ENCODE results near the gene TMEM225B. TPM values are rescaled to one million over a fixed set of nuclear protein-coding genes. Genes with fewer than 3 reads are reported as not detected.

TMEM225B gene
- total RNA-seq, 4 donors from 2014 or later, result 0.29 to 2.2 (median 0.66) TPM

DNA sequence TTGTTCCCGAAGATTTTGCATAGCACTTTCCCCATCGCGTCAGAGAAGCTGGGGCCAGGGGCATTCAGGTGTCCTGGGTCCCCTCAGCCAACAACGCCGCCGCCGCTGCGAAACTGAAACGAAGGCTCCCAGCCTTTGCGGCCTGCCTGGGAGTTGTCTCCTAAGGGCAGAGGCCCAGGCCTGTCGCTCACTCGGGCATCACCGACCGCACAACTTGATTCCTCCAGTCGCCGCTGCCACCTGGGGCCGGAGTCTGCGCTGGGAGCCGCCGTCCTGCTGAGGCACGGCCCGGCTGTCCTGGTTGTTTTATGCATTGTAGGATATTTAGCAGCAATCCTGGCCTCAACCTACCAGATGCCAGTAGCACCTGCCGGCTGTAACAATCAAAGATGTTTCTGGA, 40.7 kb downstream of the TMEM225B start:
- TF ChIP-seq, protein P1, sequence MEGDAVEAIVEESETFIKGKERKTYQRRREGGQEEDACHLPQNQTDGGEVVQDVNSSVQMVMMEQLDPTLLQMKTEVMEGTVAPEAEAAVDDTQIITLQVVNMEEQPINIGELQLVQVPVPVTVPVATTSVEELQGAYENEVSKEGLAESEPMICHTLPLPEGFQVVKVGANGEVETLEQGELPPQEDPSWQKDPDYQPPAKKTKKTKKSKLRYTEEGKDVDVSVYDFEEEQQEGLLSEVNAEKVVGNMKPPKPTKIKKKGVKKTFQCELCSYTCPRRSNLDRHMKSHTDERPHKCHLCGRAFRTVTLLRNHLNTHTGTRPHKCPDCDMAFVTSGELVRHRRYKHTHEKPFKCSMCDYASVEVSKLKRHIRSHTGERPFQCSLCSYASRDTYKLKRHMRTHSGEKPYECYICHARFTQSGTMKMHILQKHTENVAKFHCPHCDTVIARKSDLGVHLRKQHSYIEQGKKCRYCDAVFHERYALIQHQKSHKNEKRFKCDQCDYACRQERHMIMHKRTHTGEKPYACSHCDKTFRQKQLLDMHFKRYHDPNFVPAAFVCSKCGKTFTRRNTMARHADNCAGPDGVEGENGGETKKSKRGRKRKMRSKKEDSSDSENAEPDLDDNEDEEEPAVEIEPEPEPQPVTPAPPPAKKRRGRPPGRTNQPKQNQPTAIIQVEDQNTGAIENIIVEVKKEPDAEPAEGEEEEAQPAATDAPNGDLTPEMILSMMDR (IDR thresholded peaks at IDR 0.05), result no peak
- no peak for TF ChIP-seq POLR2A (IDR thresholded peaks at IDR 0.05)
- intact Hi-C loops (cut with DNase I; ENCODE audit: low total_unique reads), result no loop called here
- Histone ChIP-seq H3K4me3 (no peak overlapping the region), H3K9me3 (no peaks in the 10 kb centered on the region), H3K27ac (no peak overlapping the region), H3K4me1 (no peaks in the 10 kb centered on the region), H3K27me3 (no peaks in the 10 kb centered on the region), H3K36me3 (no peaks in the 10 kb centered on the region)
- DNase-seq, result no peak

- TF ChIP-seq, protein P1 (IDR thresholded peaks at IDR 0.05), result no peak
- TF ChIP-seq POLR2A (IDR thresholded peaks at IDR 0.05), result no peak
- no peaks in the 10 kb centered on the region for H3K36me3 ChIP-seq
- intact Hi-C loops (cut with DNase I; ENCODE audit: low total_unique reads), result no loop called here
- H3K27me3 ChIP-seq, result no peaks in the 10 kb centered on the region
- H3K4me1 ChIP-seq, result no peaks in the 10 kb centered on the region
- no peak for DNase-seq
- H3K9me3 ChIP-seq, result no peaks in the 10 kb centered on the region
- H3K4me3 ChIP-seq, result no peak overlapping the region
- H3K27ac ChIP-seq, result no peak overlapping the region
Observed at GRCh38 chr7:99639267-99639666, 41.2 kb downstream of the TMEM225B start.

GRCh38 chr7:99642027-99642426, 44.0 kb downstream of the TMEM225B start:
- TF ChIP-seq, protein P1 (IDR thresholded peaks at IDR 0.05), result no peak
- TF ChIP-seq POLR2A (IDR thresholded peaks at IDR 0.05), result no peak
- Histone ChIP-seq H3K4me3 (no peak overlapping the region), H3K27ac (no peak overlapping the region), H3K4me1 (no peaks in the 10 kb centered on the region), H3K9me3 (no peaks in the 10 kb centered on the region), H3K36me3 (no peaks in the 10 kb centered on the region), H3K27me3 (no peaks in the 10 kb centered on the region)
- DNase-seq, result no peak
- intact Hi-C loops (cut with DNase I; ENCODE audit: low total_unique reads), result no loop called here

DNA sequence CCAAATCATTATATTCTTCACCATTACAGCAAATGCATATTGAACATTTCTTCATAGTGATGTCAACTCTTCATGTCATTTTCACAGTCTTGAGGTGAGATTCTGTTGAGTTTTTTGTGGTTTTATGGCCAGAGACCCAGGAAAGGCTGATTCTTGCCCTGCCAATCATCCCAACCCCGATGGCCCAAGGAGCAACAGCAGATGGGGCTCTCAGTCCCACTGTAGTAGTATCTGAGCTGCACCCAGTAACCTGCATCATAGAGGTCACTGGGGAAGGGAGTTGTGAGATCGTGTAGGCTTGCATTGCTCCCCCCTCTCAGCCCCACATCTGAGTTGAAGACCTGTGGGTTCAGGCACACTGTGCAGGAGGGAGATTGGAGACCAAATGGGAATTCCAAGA, 45.4 kb downstream of the TMEM225B start:
- no peaks in the 10 kb centered on the region for H3K36me3 ChIP-seq
- DNase-seq, result no peak
- H3K27me3 ChIP-seq, result no peaks in the 10 kb centered on the region
- H3K27ac ChIP-seq, result no peak overlapping the region
- H3K9me3 ChIP-seq, result no peaks in the 10 kb centered on the region
- intact Hi-C loops (cut with DNase I; ENCODE audit: low total_unique reads), result no loop called here
- H3K4me3 ChIP-seq, result no peak overlapping the region
- no peaks in the 10 kb centered on the region for H3K4me1 ChIP-seq
- TF ChIP-seq POLR2A (IDR thresholded peaks at IDR 0.05), result no peak
- TF ChIP-seq, protein P1 (IDR thresholded peaks at IDR 0.05), result no peak

GRCh38 chr7:99644431-99644830, 46.4 kb downstream of the TMEM225B start:
- Histone ChIP-seq H3K27me3 (no peaks in the 10 kb centered on the region), H3K9me3 (no peaks in the 10 kb centered on the region), H3K27ac (no peak overlapping the region), H3K4me3 (no peak overlapping the region), H3K36me3 (no peaks in the 10 kb centered on the region), H3K4me1 (no peaks in the 10 kb centered on the region)
- intact Hi-C loops (cut with DNase I; ENCODE audit: low total_unique reads), result no loop called here
- no peak for TF ChIP-seq POLR2A (IDR thresholded peaks at IDR 0.05)
- TF ChIP-seq, protein P1 (IDR thresholded peaks at IDR 0.05), result no peak
- DNase-seq, result no peak

All from uterus (tissue), 4 donors.